NT2/D1 (cell line): ENCODE results near the gene TCAP.
A peak's percentile ranks its signal among the peaks of the same experiment; 100 is the strongest.

Experiments used
- DNase-seq: peaks from one replicate; pipeline ENCODE4 v3.0.0-alpha.2; 2011; ENCODE audit warnings: low read depth, low spot score
- H3K27me3 ChIP-seq: 2 replicates; pipeline ENCODE4 v1.6.0; 2011; ENCODE audit warnings: mild to moderate bottlenecking; ENCODE audit not compliant: insufficient read length, insufficient read depth
- H3K36me3 ChIP-seq: 2 replicates; pipeline ENCODE4 v1.6.1; 2011; ENCODE audit warnings: mild to moderate bottlenecking, low read length, mixed read lengths; ENCODE audit not compliant: insufficient read depth, insufficient read length
- H3K4me1 ChIP-seq: 2 replicates; pipeline ENCODE4 v1.5.1; 2011; ENCODE audit not compliant: insufficient read depth, insufficient read length
- H3K4me3 ChIP-seq: 2 replicates; pipeline ENCODE4 v1.5.1; 2011; ENCODE audit warnings: low read depth; ENCODE audit not compliant: insufficient read length
- H3K9ac ChIP-seq: 2 replicates; pipeline ENCODE4 v1.6.0; 2011; ENCODE audit warnings: low read depth; ENCODE audit not compliant: insufficient read length
- H3K9me3 ChIP-seq: 2 replicates; pipeline ENCODE4 v1.5.1; 2011; ENCODE audit warnings: mild to moderate bottlenecking, low read length; ENCODE audit not compliant: insufficient read depth
- SUZ12 ChIP-seq: IDR thresholded peaks from 2 replicates; pipeline ENCODE4 v1.6.1; 2011; ENCODE audit not compliant: insufficient read length, insufficient read depth; ENCODE audit errors: extremely low read depth
- YY1 ChIP-seq: IDR thresholded peaks from 2 replicates; pipeline ENCODE4 v1.6.1; 2011; ENCODE audit not compliant: insufficient read length, insufficient read depth
- ZNF274 ChIP-seq: IDR thresholded peaks from 2 replicates; pipeline ENCODE4 v1.6.1; 2011; ENCODE audit warnings: mild to moderate bottlenecking, low read depth, low read length

Gene TCAP

DNA sequence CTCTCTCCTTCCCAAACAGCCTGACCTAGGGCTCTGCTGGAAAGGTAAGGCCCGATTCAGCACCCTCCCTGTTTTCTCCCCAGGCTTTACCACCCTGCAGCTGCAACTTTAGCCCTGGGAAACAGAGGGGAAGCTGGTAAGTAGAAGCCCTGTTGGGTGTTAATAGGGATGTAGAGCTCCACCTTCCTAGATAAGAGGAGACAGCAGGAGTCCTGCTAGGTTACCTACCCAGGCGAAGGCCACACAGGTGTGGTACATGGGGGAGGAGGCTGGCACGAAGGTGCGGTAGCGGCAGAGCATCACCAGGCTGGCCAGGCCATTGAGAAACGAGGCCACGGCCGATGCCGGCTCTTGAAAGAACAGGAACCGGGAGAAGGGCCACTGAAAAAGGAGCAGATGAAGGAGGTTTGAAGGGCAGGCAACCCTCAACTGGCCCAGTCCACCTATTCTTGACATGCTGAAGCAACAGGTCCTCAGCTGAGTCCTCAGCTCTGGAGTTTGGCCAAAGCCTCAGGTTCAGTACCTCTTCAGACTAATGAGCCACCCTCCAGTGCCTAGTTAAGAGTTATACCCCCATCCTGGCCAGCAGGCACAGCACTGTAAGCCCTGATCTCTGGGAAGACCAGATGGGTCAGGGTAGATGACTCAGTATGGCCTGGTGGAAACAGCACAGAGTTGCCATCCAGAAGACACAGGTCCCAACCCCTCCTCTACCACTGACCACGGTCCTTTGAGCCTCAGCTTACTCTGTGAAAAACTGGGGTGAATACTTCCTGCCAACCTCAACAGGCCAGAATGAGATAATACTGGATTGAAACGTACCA lies 19.4 kb downstream of the TCAP start:
- H3K27me3 ChIP-seq: no peaks in the 10 kb centered on the region
- H3K4me1 ChIP-seq: no peaks in the 10 kb centered on the region
- no peak overlapping the region for H3K9ac ChIP-seq
- no peak overlapping the region for H3K4me3 ChIP-seq
- H3K36me3 ChIP-seq: peaks cover 19% of the 10 kb centered on the region
- no peak for DNase-seq
- TF ChIP-seq SUZ12: no peak
- no peak for TF ChIP-seq YY1
- TF ChIP-seq ZNF274: no peak
- no peaks in the 10 kb centered on the region for H3K9me3 ChIP-seq

DNA sequence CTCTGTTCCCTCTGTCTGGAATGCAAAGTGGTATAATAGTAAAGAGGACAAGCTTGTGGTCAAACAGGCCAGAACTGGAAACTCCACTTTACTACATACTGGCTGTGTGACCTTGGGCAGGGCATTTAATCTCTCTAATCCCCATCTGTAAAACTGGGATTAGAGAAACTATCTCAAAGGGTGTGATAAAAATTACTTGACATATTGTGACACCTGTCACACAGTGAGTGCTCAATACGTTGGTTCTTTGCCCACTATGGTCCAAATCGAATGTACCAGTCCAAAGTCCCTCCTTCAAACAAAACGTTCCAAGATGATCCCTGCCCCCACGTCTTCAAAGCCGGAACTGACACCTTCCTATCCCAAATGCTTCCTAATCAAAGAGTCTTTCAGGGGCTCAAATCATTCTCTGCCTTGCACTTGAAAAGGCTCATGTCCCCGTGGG lies 22.0 kb downstream of the TCAP start:
- Histone ChIP-seq H3K9ac (peak overlapping the region; percentile 13), H3K4me3 (peak overlapping the region; percentile 78), H3K36me3 (peaks cover 15% of the 10 kb centered on the region), H3K9me3 (no peaks in the 10 kb centered on the region), H3K4me1 (no peaks in the 10 kb centered on the region), H3K27me3 (no peaks in the 10 kb centered on the region)
- TF ChIP-seq YY1 (no peak), ZNF274 (no peak), SUZ12 (no peak)
- no peak for DNase-seq

GRCh38 chr17:39687546-39688474 lies 22.7 kb downstream of the TCAP start, which contains the start of gene PGAP3:
PGAP3 (minus strand) TSS chr17:39688057; CDS start chr17:39688014, 43 bp downstream.
- H3K9ac ChIP-seq: peak within 1 kb of the TSS; percentile 78
- H3K4me1 ChIP-seq: no peaks in the 10 kb centered on the region
- no peaks in the 10 kb centered on the region for H3K27me3 ChIP-seq
- peak; percentile 77 for DNase-seq
- H3K4me3 ChIP-seq: peak within 1 kb of the TSS; percentile 78
- no peak for TF ChIP-seq SUZ12
- no peak for TF ChIP-seq YY1
- no peak for TF ChIP-seq ZNF274
- no peaks in the 10 kb centered on the region for H3K9me3 ChIP-seq
- peaks cover 15% of the 10 kb centered on the region for H3K36me3 ChIP-seq

DNA sequence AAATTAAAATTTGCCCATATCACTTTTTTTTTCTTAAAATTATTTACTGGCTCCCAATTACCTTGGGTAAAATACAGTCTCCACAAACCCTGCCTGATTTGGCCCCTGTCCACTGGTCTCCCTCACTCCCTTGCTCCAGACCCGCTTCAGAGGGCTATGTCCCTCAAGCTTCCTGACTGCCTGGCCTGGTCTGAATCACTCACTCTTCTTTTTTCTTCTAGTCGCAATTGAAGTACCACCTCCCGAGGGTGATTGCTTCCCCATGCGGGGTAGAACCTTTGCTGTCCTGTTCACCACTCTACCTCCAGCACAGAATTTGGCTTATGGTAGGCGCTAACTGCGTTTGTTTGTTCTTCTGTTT lies 23.3 kb downstream of the TCAP start:
- TF ChIP-seq ZNF274 (no peak), SUZ12 (no peak), YY1 (no peak)
- H3K36me3 ChIP-seq: peaks cover 15% of the 10 kb centered on the region
- no peaks in the 10 kb centered on the region for H3K27me3 ChIP-seq
- no peaks in the 10 kb centered on the region for H3K4me1 ChIP-seq
- H3K9me3 ChIP-seq: no peaks in the 10 kb centered on the region
- DNase-seq: no peak
- H3K9ac ChIP-seq: peak overlapping the region; percentile 78
- H3K4me3 ChIP-seq: peak overlapping the region; percentile 78

DNA sequence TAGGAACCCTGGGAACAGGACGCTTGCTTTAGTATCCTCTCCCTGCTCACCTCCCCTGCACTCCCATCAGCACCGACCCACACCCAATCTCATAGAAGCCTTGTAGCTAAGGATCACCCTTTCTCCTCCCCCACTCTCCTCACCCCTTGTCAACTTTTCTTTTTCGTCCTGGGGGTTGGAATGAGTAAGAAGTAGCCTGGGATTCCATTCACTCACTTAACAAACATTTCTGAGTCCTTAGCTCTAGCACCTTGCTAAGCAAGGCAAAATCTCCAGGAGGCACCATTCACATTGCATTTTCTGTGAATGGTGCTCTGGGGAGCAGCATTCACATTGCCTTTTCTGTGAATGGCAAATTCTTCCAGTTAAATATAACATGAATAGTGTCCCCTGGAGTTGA lies 23.8 kb downstream of the TCAP start:
- peak; percentile 83 for DNase-seq
- no peak for TF ChIP-seq SUZ12
- TF ChIP-seq YY1: no peak
- Histone ChIP-seq H3K9me3 (no peaks in the 10 kb centered on the region), H3K4me1 (no peaks in the 10 kb centered on the region), H3K9ac (peak overlapping the region; percentile 78), H3K27me3 (no peaks in the 10 kb centered on the region), H3K36me3 (peaks cover 15% of the 10 kb centered on the region), H3K4me3 (peak overlapping the region; percentile 78)

DNA sequence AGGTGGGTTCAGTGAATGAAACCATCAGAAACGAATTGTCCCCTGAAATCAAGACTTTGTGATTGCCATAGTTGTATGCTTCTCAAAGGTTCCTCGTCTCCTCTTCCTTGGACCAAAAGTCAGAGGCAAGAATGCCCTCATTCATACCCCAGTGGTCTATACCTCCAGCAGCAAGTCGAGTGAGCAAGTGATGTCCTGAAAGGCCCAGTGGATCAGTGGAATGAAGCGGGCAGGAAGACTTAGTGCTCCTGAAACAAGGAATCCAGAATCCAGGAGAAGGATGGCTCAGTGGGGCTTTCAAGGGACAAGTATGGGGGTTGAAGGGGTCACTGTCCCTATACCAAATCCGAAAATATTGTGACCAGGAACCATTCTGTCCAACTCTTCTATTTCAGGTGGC lies 29.4 kb downstream of the TCAP start:
- Histone ChIP-seq H3K9ac (peak overlapping the region; percentile 23), H3K36me3 (no peaks in the 10 kb centered on the region), H3K4me1 (peaks cover 24% of the 10 kb centered on the region), H3K9me3 (no peaks in the 10 kb centered on the region), H3K27me3 (no peaks in the 10 kb centered on the region), H3K4me3 (no peak overlapping the region)
- no peak for DNase-seq
- no peak for TF ChIP-seq ZNF274
- no peak for TF ChIP-seq SUZ12
- TF ChIP-seq YY1: no peak

DNA sequence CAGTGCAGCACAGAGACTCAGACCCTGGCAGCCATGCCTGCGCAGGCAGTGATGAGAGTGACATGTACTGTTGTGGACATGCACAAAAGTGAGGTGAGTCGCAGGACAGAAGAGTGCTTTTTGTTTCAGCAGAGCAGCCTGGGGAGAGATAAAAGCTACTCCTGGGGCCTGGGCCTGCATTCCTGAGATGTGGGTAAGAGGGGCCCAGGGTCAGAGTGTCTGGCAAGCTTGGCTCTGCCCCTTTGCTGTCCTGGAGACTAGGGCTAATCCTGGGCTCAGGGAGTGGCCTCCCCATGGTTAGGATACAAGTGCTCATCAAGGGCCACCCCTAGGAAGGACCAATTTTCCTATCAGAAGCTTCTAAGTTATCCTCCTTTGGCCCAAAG lies 29.9 kb downstream of the TCAP start:
- H3K9ac ChIP-seq: peak overlapping the region; percentile 83
- H3K4me3 ChIP-seq: no peak overlapping the region
- no peaks in the 10 kb centered on the region for H3K27me3 ChIP-seq
- H3K4me1 ChIP-seq: peaks cover 24% of the 10 kb centered on the region
- no peaks in the 10 kb centered on the region for H3K9me3 ChIP-seq
- no peak for DNase-seq
- TF ChIP-seq YY1: no peak
- no peak for TF ChIP-seq ZNF274
- TF ChIP-seq SUZ12: no peak
- no peaks in the 10 kb centered on the region for H3K36me3 ChIP-seq
